H9 (cell line): Measurements from ENCODE around the gene TSPEAR. TPM values are rescaled to one million over a fixed set of nuclear protein-coding genes. Genes with fewer than 3 reads are reported as not detected.

ENCODE experiments used
- DNase-seq: peaks from one replicate; pipeline ENCODE4 v3.0.0-alpha.2; 2017
- H2AFZ ChIP-seq: one replicate; pipeline ENCODE4 v1.6.1; 2013; ENCODE audit warnings: mild to moderate bottlenecking, low read length, control low read depth, moderate library complexity
- H2AK5ac ChIP-seq: 2 replicates; pipeline ENCODE4 v1.6.1; 2013; ENCODE audit warnings: low read length, control low read depth, mixed read lengths; ENCODE audit not compliant: insufficient read length
- H2BK120ac ChIP-seq: one replicate; pipeline ENCODE4 v1.6.1; 2013; ENCODE audit warnings: low read depth, mild to moderate bottlenecking, low read length, control low read depth, inconsistent platforms; ENCODE audit not compliant: poor library complexity, severe bottlenecking
- H2BK12ac ChIP-seq: 2 replicates; pipeline ENCODE4 v1.6.1; 2013; ENCODE audit warnings: low read length, control low read depth, mixed read lengths, low read depth; ENCODE audit not compliant: insufficient read length
- H2BK15ac ChIP-seq: 2 replicates; pipeline ENCODE4 v1.6.1; 2013; ENCODE audit warnings: low read depth, low read length, control low read depth
- H2BK20ac ChIP-seq: one replicate; pipeline ENCODE4 v1.6.1; 2013; ENCODE audit warnings: low read depth, mild to moderate bottlenecking, low read length, control low read depth, inconsistent platforms; ENCODE audit not compliant: poor library complexity, severe bottlenecking
- H2BK5ac ChIP-seq: 2 replicates; pipeline ENCODE4 v1.6.1; 2013; ENCODE audit warnings: low read length, control low read depth, mixed read lengths; ENCODE audit not compliant: insufficient read length
- H3K14ac ChIP-seq: 2 replicates; pipeline ENCODE4 v1.6.1; 2013; ENCODE audit warnings: low read length, control low read depth; ENCODE audit not compliant: insufficient read depth
- H3K18ac ChIP-seq: 2 replicates; pipeline ENCODE4 v1.6.1; 2013; ENCODE audit warnings: low read depth, mild to moderate bottlenecking, mixed read lengths, low read length, control low read depth; ENCODE audit not compliant: insufficient read length
- H3K23ac ChIP-seq: 2 replicates; pipeline ENCODE4 v1.6.1; 2013; ENCODE audit warnings: low read length, control low read depth, mixed read lengths, low read depth; ENCODE audit not compliant: insufficient read length
- H3K23me2 ChIP-seq: 2 replicates; pipeline ENCODE4 v1.6.1; 2013; ENCODE audit warnings: low read depth, mild to moderate bottlenecking, mixed read lengths, low read length, control low read depth; ENCODE audit not compliant: insufficient read length, poor library complexity, severe bottlenecking
- H3K27ac ChIP-seq: 2 replicates; pipeline ENCODE4 v1.5.1; 2013; ENCODE audit warnings: low read length, control low read depth, mixed read lengths, low read depth; ENCODE audit not compliant: insufficient read length
- H3K27me3 ChIP-seq: 2 replicates; pipeline ENCODE4 v1.6.1; 2013; ENCODE audit warnings: low read length, control low read depth, inconsistent platforms; ENCODE audit not compliant: insufficient read depth
- H3K4ac ChIP-seq: 2 replicates; pipeline ENCODE4 v1.6.1; 2013; ENCODE audit warnings: low read depth, mild to moderate bottlenecking, control low read depth, inconsistent platforms, low read length, moderate library complexity
- H3K4me1 ChIP-seq: 2 replicates; pipeline ENCODE4 v1.6.1; 2013; ENCODE audit warnings: low read length, control low read depth, inconsistent platforms; ENCODE audit not compliant: insufficient read depth
- H3K4me2 ChIP-seq: 2 replicates; pipeline ENCODE4 v1.6.1; 2013; ENCODE audit warnings: low read length, control low read depth, mixed read lengths; ENCODE audit not compliant: insufficient read length, insufficient read depth
- H3K56ac ChIP-seq: 2 replicates; pipeline ENCODE4 v1.6.1; 2013; ENCODE audit warnings: low read depth, mild to moderate bottlenecking, mixed read lengths, low read length, control low read depth; ENCODE audit not compliant: insufficient read length
- H3K79me1 ChIP-seq: 2 replicates; pipeline ENCODE4 v1.6.1; 2013; ENCODE audit warnings: low read depth, mild to moderate bottlenecking, moderate library complexity, low read length, control low read depth, inconsistent platforms; ENCODE audit not compliant: insufficient read depth, poor library complexity, severe bottlenecking
- H3K79me2 ChIP-seq: 2 replicates; pipeline ENCODE4 v1.6.1; 2013; ENCODE audit warnings: low read length, control low read depth, inconsistent platforms; ENCODE audit not compliant: insufficient read depth
- H3K9ac ChIP-seq: 2 replicates; pipeline ENCODE4 v1.6.1; 2013; ENCODE audit warnings: low read length, control low read depth, mixed read lengths; ENCODE audit not compliant: insufficient read length; ENCODE audit errors: extremely low read depth
- H3K9me3 ChIP-seq: one replicate; pipeline ENCODE4 v1.6.1; 2013; ENCODE audit warnings: low read depth, low read length, inconsistent platforms; ENCODE audit not compliant: control insufficient read depth
- H3T11ph ChIP-seq: one replicate; pipeline ENCODE4 v1.6.1; 2013; ENCODE audit warnings: mild to moderate bottlenecking, low read length, control low read depth, inconsistent platforms
- H4K20me1 ChIP-seq: one replicate; pipeline ENCODE4 v1.6.1; 2013; ENCODE audit not compliant: control insufficient read depth, insufficient read length, insufficient read depth
- H4K5ac ChIP-seq: 2 replicates; pipeline ENCODE4 v1.6.1; 2013; ENCODE audit warnings: low read depth, mild to moderate bottlenecking, mixed read lengths, low read length, control low read depth; ENCODE audit not compliant: insufficient read length
- H4K8ac ChIP-seq: replicated peaks from 2 replicates; pipeline ENCODE4 v1.6.1; 2013; ENCODE audit warnings: low read length, control low read depth, mixed read lengths, low read depth; ENCODE audit not compliant: insufficient read length
- H4K91ac ChIP-seq: 2 replicates; pipeline ENCODE4 v1.6.1; 2013; ENCODE audit warnings: low read depth, mild to moderate bottlenecking, moderate library complexity, mixed read lengths, low read length, control low read depth; ENCODE audit not compliant: insufficient read length
- H3K27ac Mint-ChIP-seq, 3 experiments: 2 replicates in 2 of 3; 3 replicates in 1 of 3; pipeline ENCODE4 v1.8.0; 2020 to 2021; ENCODE audit warnings: mixed read lengths in 3 of 3, mild to moderate bottlenecking in 1 of 3, moderate library complexity in 1 of 3
- H3K27me3 Mint-ChIP-seq: 2 replicates; pipeline ENCODE4 v1.8.0; 2021; ENCODE audit warnings: low read depth, mild to moderate bottlenecking, moderate library complexity, mixed read lengths
- H3K36me3 Mint-ChIP-seq, 3 experiments: 2 replicates in 2 of 3; 3 replicates in 1 of 3; pipeline ENCODE4 v1.8.0; 2020 to 2021; ENCODE audit warnings: low read depth in 3 of 3, mixed read lengths in 3 of 3; ENCODE audit not compliant: insufficient read depth in 1 of 3
- H3K4me1 Mint-ChIP-seq, 2 experiments: 2 replicates each; pipeline ENCODE4 v1.8.0; 2020; ENCODE audit warnings: mixed read lengths in 2 of 2
- H3K4me3 Mint-ChIP-seq, 2 experiments: 2 replicates in 1 of 2; 3 replicates in 1 of 2; pipeline ENCODE4 v1.8.0; 2020 to 2021; ENCODE audit warnings: mild to moderate bottlenecking in 2 of 2, mixed read lengths in 2 of 2, moderate library complexity in 1 of 2
- H3K9me3 Mint-ChIP-seq, 2 experiments: 2 replicates in 1 of 2; 3 replicates in 1 of 2; pipeline ENCODE4 v1.8.0; 2020; ENCODE audit warnings: mild to moderate bottlenecking in 2 of 2, mixed read lengths in 2 of 2, moderate library complexity in 1 of 2
- WGBS: extraction: QIAGEN DNeasy Blood & Tissue Kit; methylation state at CpG from one replicate; pipeline ENCODE4 v1.1.7; 2013; ENCODE audit warnings: missing lambda C conversion rate, low lambda C conversion rate, mixed read lengths; ENCODE audit not compliant: insufficient read length; ENCODE audit errors: extremely low coverage; 5-methylcytosine and 5-hydroxymethylcytosine counted together
- total RNA-seq: library from RNA; stranded (reverse); gene quantifications from 2 replicates; pipeline ENCODE4 v1.2.1, GENCODE V29; 2021
- TF ChIP-seq, protein P1 (sequence below): fragments of 200-600 bp; sonication (generic); conservative IDR thresholded peaks from 3 replicates; pipeline ENCODE4 v1.8.0; 2021; ENCODE audit warnings: antibody characterized with exemption, mild to moderate bottlenecking

The TSPEAR gene
- total RNA-seq, 1 experiment from 2014 or later: 1.3 TPM

DNA sequence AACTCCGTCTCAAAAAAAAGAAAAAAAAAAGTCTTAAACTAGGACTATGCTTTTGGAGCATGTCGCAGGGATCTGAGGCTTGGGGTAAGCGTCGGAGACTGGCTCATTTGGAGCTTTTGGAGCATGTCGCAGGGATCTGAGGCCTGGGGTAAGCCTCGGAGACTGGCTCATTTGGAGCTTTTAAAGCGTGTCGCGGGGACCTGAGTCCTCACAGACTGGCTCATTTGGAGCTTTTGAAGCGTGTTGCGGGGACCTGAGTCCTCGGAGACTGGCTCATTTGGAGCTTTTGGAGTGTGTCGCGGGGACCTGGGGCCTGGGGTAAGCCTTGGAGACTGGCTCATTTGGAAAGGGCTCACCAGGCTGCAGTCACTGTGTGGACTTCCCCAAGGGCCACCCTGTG lies 13.6 kb upstream of the TSPEAR start:
- no peak overlapping the region for H2BK120ac ChIP-seq
- Mint-ChIP-seq H3K4me1 (peaks cover 10 to 18% of the 10 kb centered on the region in 2 experiments), H3K4me3 (no peak overlapping the region), H3K27ac (no peak overlapping the region; a peak in 1 of 7 replicates), H3K27me3 (peaks cover 26% of the 10 kb centered on the region), H3K36me3 (no peaks in the 10 kb centered on the region), H3K9me3 (peaks cover 0 to 4% of the 10 kb centered on the region in 2 experiments; a peak in 1 of 5 replicates)
- H3K14ac ChIP-seq: no peak overlapping the region; the same call in 1 of the 2 replicates
- no peak overlapping the region for H3K4ac ChIP-seq
- H2BK5ac ChIP-seq: no peak overlapping the region
- no peaks in the 10 kb centered on the region for H3K79me1 ChIP-seq
- no peak overlapping the region for H3T11ph ChIP-seq
- no peak overlapping the region for H3K27ac ChIP-seq
- H2BK20ac ChIP-seq: no peak overlapping the region
- WGBS: no CpG with 5 or more reads among the region's 14 CpGs
- H3K4me2 ChIP-seq: no peak overlapping the region
- H4K20me1 ChIP-seq: no peaks in the 10 kb centered on the region
- no peak overlapping the region for H3K56ac ChIP-seq
- H3K18ac ChIP-seq: no peak overlapping the region
- no peak overlapping the region for H2BK15ac ChIP-seq
- H3K9me3 ChIP-seq: no peaks in the 10 kb centered on the region
- no peak overlapping the region for H4K8ac ChIP-seq
- no peak overlapping the region for H3K23ac ChIP-seq
- peaks cover 3% of the 10 kb centered on the region for H3K23me2 ChIP-seq
- no peak overlapping the region for H2AK5ac ChIP-seq
- H4K5ac ChIP-seq: no peak overlapping the region
- H3K4me1 ChIP-seq: no peaks in the 10 kb centered on the region
- DNase-seq: peak; percentile 19
- H2AFZ ChIP-seq: no peak overlapping the region
- H3K9ac ChIP-seq: no peak overlapping the region
- no peaks in the 10 kb centered on the region; the same call in 1 of the 2 replicates for H3K27me3 ChIP-seq
- TF ChIP-seq, protein P1, sequence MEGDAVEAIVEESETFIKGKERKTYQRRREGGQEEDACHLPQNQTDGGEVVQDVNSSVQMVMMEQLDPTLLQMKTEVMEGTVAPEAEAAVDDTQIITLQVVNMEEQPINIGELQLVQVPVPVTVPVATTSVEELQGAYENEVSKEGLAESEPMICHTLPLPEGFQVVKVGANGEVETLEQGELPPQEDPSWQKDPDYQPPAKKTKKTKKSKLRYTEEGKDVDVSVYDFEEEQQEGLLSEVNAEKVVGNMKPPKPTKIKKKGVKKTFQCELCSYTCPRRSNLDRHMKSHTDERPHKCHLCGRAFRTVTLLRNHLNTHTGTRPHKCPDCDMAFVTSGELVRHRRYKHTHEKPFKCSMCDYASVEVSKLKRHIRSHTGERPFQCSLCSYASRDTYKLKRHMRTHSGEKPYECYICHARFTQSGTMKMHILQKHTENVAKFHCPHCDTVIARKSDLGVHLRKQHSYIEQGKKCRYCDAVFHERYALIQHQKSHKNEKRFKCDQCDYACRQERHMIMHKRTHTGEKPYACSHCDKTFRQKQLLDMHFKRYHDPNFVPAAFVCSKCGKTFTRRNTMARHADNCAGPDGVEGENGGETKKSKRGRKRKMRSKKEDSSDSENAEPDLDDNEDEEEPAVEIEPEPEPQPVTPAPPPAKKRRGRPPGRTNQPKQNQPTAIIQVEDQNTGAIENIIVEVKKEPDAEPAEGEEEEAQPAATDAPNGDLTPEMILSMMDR: no peak
- H4K91ac ChIP-seq: no peak overlapping the region
- no peak overlapping the region for H2BK12ac ChIP-seq
- no peaks in the 10 kb centered on the region for H3K79me2 ChIP-seq
